SIG-M5 treated with dmso at 0.1 percent for 504 hours (cell line): ENCODE results near the gene UBE2N.
A peak's percentile ranks its signal among the peaks of the same experiment; 100 is the strongest.
"Not testable (repeated sequence)": the region's sequence is repeated elsewhere in the genome, so short reads cannot be mapped to it uniquely, and the experiment has no call there.

Experiments used
- DNase-seq: peaks from one replicate; lab custom pipeline; 2025; ENCODE audit not compliant: unreplicated experiment; lab: John Stamatoyannopoulos, UW

UBE2N gene

GRCh38 chr12:93381976-93382437 is 59.7 kb downstream of the UBE2N start:
- DNase-seq: not testable (repeated sequence)

GRCh38 chr12:93381161-93381975 is 60.4 kb downstream of the UBE2N start:
- DNase-seq: no peak

GRCh38 chr12:93380480-93381121 is 61.1 kb downstream of the UBE2N start:
- DNase-seq: no peak

GRCh38 chr12:93379981-93380361 is 61.8 kb downstream of the UBE2N start:
- no peak for DNase-seq

GRCh38 chr12:93379326-93379980 is 62.3 kb downstream of the UBE2N start:
- peak; percentile 25 for DNase-seq

GRCh38 chr12:93378998-93379325 is 62.8 kb downstream of the UBE2N start:
- no peak for DNase-seq

- peak; percentile 78 for DNase-seq
Observed at GRCh38 chr12:93378196-93378997, 63.4 kb downstream of the UBE2N start.

GRCh38 chr12:93377252-93378195 is 64.2 kb downstream of the UBE2N start, which contains the start of gene NUDT4:
TSS of gene NUDT4 (plus strand) at chr12:93377925. CDS start at chr12:93378323, 398 bp downstream.
- peak; percentile 82 for DNase-seq

GRCh38 chr12:93376436-93377251 is 65.1 kb downstream of the UBE2N start:
- DNase-seq: peak; percentile 73

- DNase-seq: no peak
Observed at GRCh38 chr12:93375906-93376305, 65.8 kb downstream of the UBE2N start.

GRCh38 chr12:93373961-93374656 is 67.6 kb downstream of the UBE2N start:
- DNase-seq: no peak

- no peak for DNase-seq
Observed at GRCh38 chr12:93370947-93371346, 70.8 kb downstream of the UBE2N start.

- no peak for DNase-seq
Observed at GRCh38 chr12:93369505-93369904, 72.2 kb downstream of the UBE2N start.

GRCh38 chr12:93368766-93369165 is 73.0 kb downstream of the UBE2N start:
- no peak for DNase-seq

- no peak for DNase-seq
Observed at GRCh38 chr12:93366422-93366821, 75.3 kb downstream of the UBE2N start.

- DNase-seq: no peak
Observed at GRCh38 chr12:93365616-93366405, 75.9 kb downstream of the UBE2N start.

- DNase-seq: peak; percentile 89
Observed at GRCh38 chr12:93363841-93364297, 77.9 kb downstream of the UBE2N start.
